Lower lobe of right lung (tissue), 2 donors: Measurements from ENCODE around the gene CADM1. TPM values are rescaled to one million over a fixed set of nuclear protein-coding genes. Genes with fewer than 3 reads are reported as not detected.
A peak's percentile ranks its signal among the peaks of the same experiment; 100 is the strongest.

Experiments
- ATAC-seq, 2 donors: fragments of 200-7000 bp; cut with Tn5 transposase; one replicate each; pipeline ENCODE4 v1.9.1; 2020 to 2022; ENCODE audit warnings: mild to moderate bottlenecking in 2 of 2, moderate library complexity in 2 of 2
- DNase-seq: peaks from one replicate; pipeline ENCODE4 v3.0.0-alpha.2; 2020
- H3K27ac ChIP-seq: fragments of 200-600 bp; one replicate; pipeline ENCODE4 v1.8.0; 2022
- H3K27me3 ChIP-seq: fragments of 200-600 bp; one replicate; pipeline ENCODE4 v1.8.0; 2022; ENCODE audit warnings: low read depth
- H3K36me3 ChIP-seq: fragments of 200-600 bp; one replicate; pipeline ENCODE4 v1.8.0; 2022; ENCODE audit warnings: mild to moderate bottlenecking
- H3K4me1 ChIP-seq: fragments of 200-600 bp; one replicate; pipeline ENCODE4 v1.8.0; 2022
- H3K4me3 ChIP-seq: fragments of 200-600 bp; one replicate; pipeline ENCODE4 v1.8.0; 2022; ENCODE audit warnings: mild to moderate bottlenecking
- H3K9me3 ChIP-seq: fragments of 200-600 bp; one replicate; pipeline ENCODE4 v1.8.0; 2022
- CTCF ChIP-seq: fragments of 200-600 bp; IDR thresholded peaks from one replicate; pipeline ENCODE4 v1.8.0; 2022; ENCODE audit warnings: antibody characterized with exemption, mild to moderate bottlenecking
- intact Hi-C: fragments of 100-400 bp; cut with DNase I; formaldehyde crosslinking; loops from one replicate; pipeline ENCODE4 v1.11.0; 2022
- total RNA-seq: library from RNA; stranded (reverse); fragmentation: NEBNext Ultra II Directional; extraction: Animal tissue kit (Norgen Biotek cat#: 25700); gene quantifications from one replicate; pipeline ENCODE4 v1.2.1, GENCODE V29; 2021
- donor health status: DM: no; HTN: yes; CAD: no; lungs with severe emphysema.

Gene CADM1
- total RNA-seq, 1 donor from 2014 or later: 149 TPM

- no peaks in the 10 kb centered on the region for H3K9me3 ChIP-seq
- no peaks in the 10 kb centered on the region for H3K36me3 ChIP-seq
- TF ChIP-seq CTCF: no peak
- no peak for ATAC-seq
- no peak for DNase-seq
- intact Hi-C loops: no loop called here
- H3K27ac ChIP-seq: no peak overlapping the region
- H3K4me1 ChIP-seq: peaks cover 11% of the 10 kb centered on the region
- no peak overlapping the region for H3K4me3 ChIP-seq
- H3K27me3 ChIP-seq: no peaks in the 10 kb centered on the region
Measured at GRCh38 chr11:115352805-115353485, 151.3 kb downstream of the CADM1 start.

- DNase-seq: no peak
- no peaks in the 10 kb centered on the region for H3K36me3 ChIP-seq
- ATAC-seq: no peak
- no peaks in the 10 kb centered on the region for H3K27me3 ChIP-seq
- TF ChIP-seq CTCF: no peak
- no peaks in the 10 kb centered on the region for H3K4me1 ChIP-seq
- intact Hi-C loops: no loop called here
- H3K4me3 ChIP-seq: no peak overlapping the region
- H3K9me3 ChIP-seq: no peaks in the 10 kb centered on the region
- no peak overlapping the region for H3K27ac ChIP-seq
Measured at GRCh38 chr11:115349335-115350017, 154.7 kb downstream of the CADM1 start.

GRCh38 chr11:115348416-115348815 is 155.8 kb downstream of the CADM1 start:
- H3K4me1 ChIP-seq: no peaks in the 10 kb centered on the region
- no peak for TF ChIP-seq CTCF
- intact Hi-C loops: no loop called here
- DNase-seq: no peak
- no peak overlapping the region for H3K4me3 ChIP-seq
- H3K27ac ChIP-seq: no peak overlapping the region
- no peaks in the 10 kb centered on the region for H3K27me3 ChIP-seq
- peak; percentile 51 to 71 for ATAC-seq
- H3K36me3 ChIP-seq: no peaks in the 10 kb centered on the region
- H3K9me3 ChIP-seq: no peaks in the 10 kb centered on the region

GRCh38 chr11:115347106-115347505 is 157.1 kb downstream of the CADM1 start:
- Histone ChIP-seq H3K9me3 (no peaks in the 10 kb centered on the region), H3K27ac (no peak overlapping the region), H3K4me1 (no peaks in the 10 kb centered on the region), H3K36me3 (no peaks in the 10 kb centered on the region), H3K27me3 (no peaks in the 10 kb centered on the region), H3K4me3 (no peak overlapping the region)
- DNase-seq (no peak), ATAC-seq (no peak)
- TF ChIP-seq CTCF: no peak
- intact Hi-C loops: no loop called here

- Histone ChIP-seq H3K36me3 (no peaks in the 10 kb centered on the region), H3K27me3 (no peaks in the 10 kb centered on the region), H3K27ac (no peak overlapping the region), H3K4me3 (no peak overlapping the region), H3K4me1 (no peaks in the 10 kb centered on the region), H3K9me3 (no peaks in the 10 kb centered on the region)
- ATAC-seq (no peak), DNase-seq (no peak)
- intact Hi-C loops: no loop called here
- no peak for TF ChIP-seq CTCF
Measured at GRCh38 chr11:115345840-115346239, 158.4 kb downstream of the CADM1 start.
